OCI-M1 (cell line): ENCODE results near the gene FBN3.

Experiments used
- DNase-seq: peaks from one replicate; lab custom pipeline; 2025; lab: John Stamatoyannopoulos, UW

FBN3 gene

DNA sequence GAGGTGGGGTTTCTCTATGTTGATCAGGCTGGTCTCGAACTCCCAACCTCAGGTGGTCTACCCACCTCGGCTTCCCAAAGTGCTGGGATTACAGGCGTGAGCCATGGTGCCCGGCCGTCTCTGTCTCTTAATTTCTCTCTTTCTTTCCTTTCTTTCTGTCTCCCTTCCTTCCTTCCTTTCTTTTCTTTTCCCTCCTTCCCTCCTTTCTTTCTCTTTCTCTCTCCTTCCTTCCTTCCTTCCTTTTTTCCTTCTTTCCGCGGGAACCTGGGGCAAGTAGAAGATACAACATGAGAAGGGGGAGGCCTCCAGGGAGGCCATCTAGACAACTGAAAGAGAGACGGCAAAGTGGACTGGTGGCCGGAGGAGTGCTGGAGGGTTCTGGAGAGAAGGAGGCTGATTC is 128.7 kb downstream of the FBN3 start:
- DNase-seq = no peak

DNA sequence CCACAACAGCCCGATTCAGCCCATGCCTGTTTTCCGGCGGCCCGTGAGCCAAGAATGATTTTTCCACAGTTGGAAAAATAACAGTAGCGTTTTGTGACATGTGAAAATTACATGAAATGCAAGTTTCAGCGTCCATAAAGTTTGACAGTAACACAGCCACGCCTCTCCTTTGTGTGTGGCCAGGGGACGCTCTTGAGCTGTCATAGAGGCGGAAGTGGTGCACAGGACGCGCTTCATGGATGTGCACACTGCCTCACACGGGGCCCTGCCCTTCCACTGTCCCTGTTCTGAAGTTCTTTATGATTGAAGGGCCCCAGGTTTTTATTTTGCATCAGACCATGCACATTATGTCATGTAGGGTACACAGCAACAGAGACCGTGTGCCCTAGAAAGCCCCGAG is 131.6 kb downstream of the FBN3 start:
- peak; percentile 89 for DNase-seq
